Ammon's horn (tissue), 1 donor: Measurements from ENCODE around the gene INSYN2A.

Experiments used
- DNase-seq: peaks from one replicate; pipeline ENCODE4 v3.0.0-alpha.2; 2016; ENCODE audit warnings: low spot score

The INSYN2A gene

DNA sequence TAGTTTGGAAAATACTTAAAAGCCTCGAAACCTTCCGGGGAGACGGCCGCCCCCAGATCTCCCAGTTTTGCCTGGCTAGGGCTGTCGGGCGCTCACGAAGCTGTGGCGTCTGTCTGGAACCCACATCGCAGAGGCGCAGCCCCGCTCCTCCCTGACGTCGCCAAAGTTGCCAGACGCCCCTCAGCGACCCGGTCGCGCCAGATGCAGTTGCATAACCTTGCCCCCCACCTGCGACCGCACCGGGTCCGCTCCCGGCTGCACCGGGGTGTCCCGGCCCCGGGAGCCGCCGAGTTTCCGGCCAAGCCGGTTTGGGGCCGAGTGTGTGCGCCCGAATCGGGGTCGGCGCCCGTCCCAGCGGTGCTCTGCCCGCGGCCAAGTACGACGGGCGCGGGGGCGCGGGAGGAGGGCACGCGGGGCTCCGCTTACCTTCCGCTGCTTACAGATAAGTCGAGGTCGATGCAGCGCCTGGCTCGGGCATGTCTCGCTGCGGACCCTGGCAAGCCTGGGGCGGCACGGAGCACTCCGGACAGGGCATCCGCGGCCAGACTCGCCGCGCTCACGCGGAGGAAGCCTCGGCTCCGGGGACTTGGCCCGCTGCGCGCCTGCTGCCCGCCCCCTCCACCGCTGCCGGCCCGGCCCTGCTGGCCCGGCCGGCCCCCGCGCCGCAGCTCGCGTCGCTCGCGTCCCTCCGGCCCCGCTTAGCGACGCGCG lies 665 bp downstream of the INSYN2A start:
- no peak for DNase-seq

DNA sequence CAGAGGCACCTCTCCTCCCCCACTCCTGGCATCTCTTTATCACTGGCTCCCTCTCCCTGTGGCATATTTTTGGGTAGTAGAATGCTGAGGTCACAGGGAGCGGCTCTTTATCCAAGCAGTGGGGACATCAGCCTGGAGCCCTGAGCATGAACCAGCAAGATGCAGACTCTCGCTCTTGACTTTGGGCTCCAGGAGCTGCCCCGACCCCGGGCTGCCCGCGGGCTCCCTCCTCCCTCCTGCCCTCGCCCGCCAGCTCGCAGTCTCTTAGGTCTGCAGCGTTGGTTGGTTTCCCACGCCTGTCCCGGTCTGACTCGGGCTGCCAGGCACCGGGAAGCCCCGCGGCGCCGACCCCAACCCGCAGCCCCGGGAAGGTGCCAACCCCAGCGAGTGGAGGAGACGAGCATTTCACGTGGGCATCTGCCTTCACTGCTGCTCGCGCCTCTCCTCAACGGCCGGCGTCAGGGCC lies 1.3 kb downstream of the INSYN2A start:
- DNase-seq = no peak

DNA sequence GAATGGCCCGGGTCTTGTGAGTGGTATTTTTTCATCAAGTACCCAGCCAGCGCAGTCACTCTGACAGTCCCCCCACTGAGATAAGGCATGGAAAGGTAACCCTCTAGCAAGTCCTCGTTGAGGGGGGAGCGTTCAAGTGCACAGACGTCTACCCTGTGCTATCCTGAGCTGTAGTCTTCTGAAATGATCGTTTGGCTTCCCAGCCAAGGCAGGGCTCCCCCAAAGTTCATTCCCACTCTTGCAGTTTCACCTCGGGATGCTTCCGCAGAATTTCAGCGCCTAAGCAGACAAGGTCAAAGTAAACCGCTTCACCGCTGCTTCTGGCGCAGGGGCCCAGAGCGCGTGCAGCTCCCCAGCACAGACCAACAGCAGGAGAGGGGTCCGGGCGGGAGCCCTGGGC lies 1.8 kb downstream of the INSYN2A start:
- no peak for DNase-seq

DNA sequence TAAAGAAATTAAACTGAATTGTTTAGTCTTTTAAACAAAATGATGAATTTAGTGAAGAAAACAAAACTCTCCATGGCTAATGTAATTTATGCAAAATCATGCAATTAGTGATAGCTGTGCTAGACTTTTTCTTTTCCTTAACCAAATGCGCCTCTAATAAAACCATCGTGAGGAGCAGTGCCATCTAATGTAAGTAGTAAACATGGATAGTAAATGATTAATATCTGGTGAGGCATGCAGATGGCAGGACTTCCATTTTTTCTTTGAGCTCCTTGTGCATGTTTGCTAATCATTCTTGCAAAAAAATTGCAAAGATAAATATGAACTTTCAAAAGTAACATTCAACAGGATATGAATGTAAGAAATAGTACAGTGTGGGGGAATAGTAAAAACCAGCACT lies 2.3 kb downstream of the INSYN2A start:
- no peak for DNase-seq

DNA sequence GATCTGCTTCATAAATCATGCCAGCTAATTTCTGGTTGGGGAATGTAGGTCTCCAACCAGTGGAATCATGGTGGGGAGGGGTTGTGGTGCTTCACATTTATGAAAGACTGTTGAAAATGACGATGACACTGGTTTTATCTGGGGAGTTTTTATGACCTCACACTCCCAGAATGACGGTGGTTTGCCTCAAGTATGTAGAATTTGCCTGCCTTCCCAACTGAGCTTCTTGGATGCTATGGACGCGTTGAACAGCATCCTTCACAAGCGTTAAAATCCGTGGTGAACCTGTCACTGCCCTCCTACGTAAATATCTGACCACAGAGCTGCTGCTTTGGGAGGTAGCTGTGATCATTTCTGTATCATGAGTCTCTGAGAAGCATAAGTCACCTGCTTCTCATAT lies 3.3 kb downstream of the INSYN2A start:
- no peak for DNase-seq

DNA sequence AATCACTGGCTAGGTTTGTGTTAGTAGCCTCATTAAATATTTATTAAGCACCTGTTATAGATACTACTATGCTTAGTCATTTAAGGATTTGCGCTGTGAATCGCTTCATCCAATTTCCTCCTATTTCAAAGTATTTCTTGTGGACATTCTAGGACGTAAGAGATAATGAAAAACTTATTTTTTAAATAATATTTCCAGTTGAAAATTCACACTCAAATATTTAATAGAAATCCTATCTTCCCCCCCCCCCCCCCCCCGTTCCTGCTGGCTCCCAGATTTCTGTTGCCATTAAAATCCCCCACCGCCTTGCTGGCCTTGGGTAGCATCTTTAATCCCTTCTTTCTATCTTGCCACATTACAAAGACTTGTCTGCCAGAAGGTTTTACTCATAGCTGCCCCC lies 6.0 kb downstream of the INSYN2A start:
- no peak for DNase-seq

DNA sequence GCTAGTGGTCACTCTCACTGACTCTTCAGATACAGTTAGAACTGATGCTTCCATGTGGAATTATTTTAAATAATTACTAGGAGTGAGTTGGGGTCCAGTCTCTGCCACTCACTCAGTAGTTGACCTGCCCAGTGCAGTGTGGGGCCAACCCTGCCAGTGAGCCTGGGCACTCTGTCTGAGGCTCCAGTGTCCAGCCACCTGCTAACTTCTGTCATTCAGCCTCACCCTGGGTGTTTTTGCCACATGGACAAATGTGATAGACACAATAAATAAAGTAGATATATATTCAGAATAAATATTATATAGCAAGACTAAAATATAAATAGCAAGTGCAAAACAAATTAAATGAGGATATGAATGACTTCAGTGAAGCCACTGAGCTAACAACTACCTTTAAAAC lies 7.2 kb downstream of the INSYN2A start:
- DNase-seq = no peak

DNA sequence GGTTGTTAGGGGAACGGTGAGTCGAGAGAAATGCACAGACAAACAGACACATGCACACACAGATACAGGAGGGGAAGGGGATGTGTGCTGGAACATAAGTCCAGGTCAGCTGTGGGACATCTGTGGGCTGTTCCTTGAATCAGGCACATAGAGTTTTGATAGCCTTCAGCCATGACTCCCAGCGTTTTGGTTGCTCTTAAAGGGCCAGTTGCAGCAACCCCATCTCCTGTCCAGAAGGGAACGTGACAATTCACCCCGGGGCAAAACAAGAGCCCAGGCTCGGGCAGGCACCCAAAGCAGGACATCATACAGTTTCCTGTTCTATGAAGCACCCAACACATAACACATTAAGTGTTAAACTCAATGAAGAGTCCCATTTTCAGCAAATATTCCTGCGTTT lies 9.6 kb downstream of the INSYN2A start:
- DNase-seq = no peak

DNA sequence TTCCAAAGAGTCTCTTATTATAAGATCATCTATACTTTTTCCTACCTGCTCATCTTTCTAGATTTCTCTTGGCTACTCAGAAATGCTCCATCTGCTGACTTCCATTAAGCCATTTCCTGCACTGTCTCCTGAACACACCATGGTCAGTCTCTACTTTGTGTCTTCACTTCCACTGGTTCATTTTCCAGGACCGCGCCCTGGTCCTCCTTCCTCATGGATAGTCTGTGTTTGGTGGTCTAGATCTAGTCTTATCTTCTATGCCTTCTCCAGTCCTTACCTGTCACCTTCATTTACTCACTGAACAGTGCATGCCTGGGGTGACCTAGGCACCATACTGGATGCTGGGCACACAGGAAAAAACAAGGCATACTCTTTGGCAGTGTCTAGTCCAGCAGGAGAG lies 11.8 kb downstream of the INSYN2A start:
- DNase-seq = no peak

DNA sequence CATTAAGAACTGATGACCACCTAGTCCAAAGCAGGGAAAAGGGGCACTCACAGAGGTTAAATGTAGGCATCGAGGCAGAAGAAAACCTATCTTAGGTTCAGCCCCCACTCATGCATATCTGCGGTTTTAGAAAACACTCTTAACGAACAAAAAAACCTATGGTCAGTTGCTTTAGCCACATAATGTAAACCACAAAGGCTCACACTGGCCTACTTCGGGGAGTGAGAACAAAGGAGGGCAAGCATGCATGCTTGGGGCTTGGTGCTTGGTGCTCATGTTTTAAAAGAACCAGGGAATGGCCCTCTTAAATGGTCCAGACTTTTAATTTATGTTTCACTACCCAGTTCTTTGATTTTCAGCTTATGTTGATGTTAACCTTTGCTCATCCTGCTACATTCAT lies 14.2 kb downstream of the INSYN2A start:
- DNase-seq = no peak

DNA sequence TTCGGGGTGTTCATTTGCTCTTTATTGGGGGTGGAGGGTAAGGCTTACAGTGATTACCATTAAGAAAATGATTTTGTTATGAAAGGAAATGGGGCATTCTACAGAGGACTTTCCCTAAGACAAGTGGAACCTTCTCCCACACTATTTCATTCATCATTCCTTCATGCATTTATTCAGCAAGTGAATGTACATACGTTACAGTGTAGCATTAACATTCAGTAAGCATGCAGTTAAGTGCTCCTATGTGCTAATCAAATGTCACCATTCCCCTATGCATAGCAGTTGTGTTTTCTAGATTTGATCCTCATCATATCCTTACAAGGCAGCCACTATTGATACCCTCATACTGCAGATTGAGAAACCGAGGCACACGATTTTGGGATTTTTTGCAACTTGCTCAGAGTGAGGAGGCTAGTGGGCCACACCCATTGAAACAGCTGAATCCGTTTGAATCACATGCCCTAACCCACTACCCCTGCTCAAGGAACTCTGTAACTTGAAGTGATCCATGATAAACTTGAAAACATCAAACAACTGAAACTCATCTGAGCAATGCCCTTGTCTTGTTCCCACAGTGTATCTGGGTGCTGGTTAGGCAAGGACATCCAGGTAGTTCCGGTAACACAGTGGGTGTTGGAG lies 16.7 kb downstream of the INSYN2A start:
- DNase-seq = no peak

DNA sequence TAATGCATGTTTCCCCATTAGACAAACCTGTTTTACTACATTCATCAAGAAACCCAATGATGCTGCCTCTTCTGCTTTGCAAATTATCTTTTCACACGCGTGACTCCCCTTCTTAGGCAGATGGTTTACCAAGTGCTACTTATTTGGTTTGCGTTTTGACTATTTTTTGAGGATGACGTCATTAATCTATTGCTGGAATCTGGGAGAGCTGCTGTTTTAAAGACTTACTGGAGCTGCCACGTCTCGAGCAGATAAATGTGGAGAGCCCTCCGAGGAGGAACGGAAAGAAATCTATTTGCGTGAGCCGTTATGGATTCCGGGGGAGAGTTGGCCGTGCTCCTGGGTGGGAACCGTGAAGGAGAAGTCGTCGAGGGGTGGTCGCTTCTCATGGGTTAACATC lies 19.7 kb downstream of the INSYN2A start:
- DNase-seq = no peak

DNA sequence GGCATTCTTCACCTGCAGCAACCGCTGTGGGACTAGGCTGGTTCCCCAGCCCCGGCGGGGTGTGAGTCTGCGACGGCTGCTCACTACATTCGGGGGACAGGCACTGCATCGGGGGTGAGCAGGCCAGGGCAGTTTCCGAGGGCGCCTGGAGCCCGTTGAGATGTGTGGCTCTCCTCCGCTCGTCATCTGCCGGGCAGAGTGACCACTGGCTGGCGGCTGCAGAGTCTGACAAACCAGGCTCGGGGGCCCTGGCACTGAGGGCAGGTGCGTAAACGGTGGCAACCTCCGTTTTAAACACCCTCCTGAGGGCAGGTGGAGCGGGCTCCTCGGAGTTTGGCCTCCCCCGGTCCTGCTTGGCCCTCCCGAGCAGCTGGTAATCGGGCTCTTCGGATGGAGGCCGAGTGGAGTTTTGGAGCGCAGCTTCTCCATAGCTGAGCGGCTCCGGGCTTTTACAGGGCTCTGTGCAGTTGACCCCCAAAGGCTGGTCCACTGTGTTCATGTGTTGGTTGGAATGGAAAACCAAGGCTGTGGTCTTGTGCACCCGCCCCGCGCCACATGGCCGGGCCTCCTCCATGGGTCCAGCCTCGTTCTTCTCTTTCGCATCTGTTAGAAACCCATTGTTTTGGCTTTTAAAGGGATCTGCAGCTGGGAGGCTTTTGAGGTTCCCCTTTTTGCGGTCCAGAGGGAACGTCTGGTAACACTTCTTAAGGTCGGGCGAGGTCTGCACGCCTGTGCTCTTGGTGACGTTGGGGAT lies 20.9 kb downstream of the INSYN2A start:
- DNase-seq = no peak

DNA sequence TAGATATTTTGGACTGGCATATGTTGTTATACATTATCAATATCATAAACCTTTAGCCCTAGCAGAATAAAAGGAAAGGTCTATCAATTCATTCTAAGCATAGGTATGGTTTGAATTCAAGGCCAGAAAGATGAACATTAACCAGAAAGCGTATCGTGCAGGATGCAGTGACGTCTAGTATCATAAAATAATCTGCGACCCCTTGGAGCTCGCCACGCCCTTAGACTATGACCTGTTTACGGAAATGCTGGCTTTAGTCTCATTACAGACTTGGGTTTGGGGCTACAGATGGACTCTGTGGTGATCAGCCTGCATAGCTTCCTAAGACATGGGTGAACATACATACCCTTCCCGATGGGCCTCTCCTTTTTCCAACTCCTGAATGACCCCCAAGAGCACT lies 21.5 kb downstream of the INSYN2A start:
- no peak for DNase-seq

DNA sequence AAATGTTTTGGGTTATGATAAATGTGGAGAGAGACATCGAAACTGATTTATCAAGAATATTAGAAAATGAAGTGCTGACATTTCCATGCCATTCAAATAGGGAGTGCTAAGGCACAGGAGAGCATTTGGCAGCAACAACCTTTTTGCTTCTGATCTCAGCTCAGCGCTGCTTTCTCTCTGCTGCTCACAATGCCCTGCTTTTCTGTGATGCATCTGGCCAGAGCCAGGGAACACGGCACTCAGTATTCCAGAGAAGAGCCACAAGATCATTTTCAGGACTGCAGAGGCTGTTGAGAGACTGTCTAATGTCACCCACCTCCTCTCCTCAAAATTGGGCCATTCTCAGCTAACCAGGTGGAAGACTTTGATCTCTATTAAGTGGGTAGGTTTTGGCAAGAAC lies 28.1 kb downstream of the INSYN2A start:
- DNase-seq = peak; percentile 77

DNA sequence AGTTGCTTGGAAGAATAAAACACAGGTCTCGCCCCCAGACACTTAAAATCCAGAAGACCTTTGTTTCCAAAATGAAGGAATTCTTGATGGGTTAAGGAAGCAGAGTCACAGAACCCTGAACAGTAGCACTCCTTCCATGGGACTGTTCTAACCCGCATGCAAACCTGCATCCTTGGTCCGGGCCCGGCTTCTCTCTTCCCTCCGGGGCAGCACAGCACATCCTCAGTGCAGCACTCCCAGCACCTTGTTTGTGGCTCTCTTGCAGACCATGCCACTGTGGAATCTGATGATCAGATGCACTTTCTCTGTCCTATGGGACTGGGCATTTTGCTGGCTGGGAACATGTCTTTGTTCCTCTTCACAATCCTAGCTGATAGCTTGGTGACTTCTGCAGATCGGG lies 33.5 kb downstream of the INSYN2A start:
- DNase-seq = no peak

DNA sequence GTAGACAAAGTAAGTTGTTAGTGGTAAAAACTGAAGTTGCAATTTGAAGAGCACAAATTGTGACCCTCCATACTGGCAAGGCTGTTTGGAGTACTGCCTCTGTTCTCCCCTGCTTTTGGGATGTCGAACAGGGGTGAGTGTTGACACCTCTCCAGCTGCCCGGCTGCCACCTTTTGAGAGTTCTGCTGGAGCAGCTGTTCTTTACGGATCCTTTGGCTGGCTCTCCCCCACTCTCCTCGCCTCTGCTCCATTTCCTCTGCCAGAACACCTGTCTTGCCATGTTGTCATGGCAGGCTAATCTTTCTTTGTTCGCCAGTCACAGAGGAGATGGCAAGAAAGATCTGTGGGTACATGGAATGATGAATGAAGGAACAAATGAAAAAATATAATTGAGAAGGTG lies 34.9 kb downstream of the INSYN2A start:
- DNase-seq = no peak

DNA sequence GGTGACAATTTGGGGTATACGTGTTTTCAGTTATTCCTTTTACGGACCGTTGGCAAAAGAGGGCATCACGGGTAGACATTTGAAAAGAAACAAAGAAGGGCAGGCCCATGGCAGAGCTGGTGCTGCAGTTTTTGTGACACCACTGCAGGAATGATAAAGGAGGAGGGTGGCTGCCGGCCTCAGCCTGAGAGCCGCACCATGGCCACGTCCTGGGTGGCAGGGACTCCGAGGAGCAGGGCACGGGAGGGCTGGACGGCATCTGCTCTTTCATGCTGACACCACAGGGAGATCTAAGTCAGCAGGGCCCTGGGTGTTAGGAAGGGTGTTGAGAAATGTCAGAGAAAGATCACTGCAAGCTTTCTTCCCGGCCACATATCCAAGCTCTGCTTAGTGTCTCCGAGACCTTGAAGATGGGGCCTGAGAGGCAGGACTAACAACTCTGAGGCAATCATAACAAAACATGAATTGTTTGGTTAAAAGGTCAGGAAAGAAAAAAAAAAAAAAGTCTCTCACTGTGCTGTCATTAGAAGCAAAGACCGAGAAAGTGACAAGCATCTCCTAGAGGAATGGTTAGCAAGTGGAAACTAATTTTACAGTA lies 36.6 kb downstream of the INSYN2A start:
- DNase-seq = no peak

DNA sequence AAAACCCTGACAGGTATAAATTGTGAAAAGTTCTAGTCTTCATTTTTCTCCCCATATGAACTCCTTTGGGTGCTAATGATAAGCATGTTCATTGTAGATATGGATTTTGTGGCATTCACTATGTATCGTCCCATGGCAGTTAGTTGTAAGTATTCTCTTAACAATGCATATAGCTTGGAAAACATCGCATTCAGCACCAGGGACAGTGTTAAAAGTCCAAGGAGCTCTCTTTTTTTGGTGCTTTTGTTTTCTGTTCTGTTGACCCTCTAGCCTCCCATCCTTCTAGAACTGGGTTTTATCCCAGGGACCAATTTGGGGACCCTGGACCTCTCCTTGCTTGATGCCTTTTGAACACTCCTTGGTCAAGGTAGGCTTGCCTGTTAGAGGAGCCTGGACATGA lies 37.7 kb downstream of the INSYN2A start:
- no peak for DNase-seq

DNA sequence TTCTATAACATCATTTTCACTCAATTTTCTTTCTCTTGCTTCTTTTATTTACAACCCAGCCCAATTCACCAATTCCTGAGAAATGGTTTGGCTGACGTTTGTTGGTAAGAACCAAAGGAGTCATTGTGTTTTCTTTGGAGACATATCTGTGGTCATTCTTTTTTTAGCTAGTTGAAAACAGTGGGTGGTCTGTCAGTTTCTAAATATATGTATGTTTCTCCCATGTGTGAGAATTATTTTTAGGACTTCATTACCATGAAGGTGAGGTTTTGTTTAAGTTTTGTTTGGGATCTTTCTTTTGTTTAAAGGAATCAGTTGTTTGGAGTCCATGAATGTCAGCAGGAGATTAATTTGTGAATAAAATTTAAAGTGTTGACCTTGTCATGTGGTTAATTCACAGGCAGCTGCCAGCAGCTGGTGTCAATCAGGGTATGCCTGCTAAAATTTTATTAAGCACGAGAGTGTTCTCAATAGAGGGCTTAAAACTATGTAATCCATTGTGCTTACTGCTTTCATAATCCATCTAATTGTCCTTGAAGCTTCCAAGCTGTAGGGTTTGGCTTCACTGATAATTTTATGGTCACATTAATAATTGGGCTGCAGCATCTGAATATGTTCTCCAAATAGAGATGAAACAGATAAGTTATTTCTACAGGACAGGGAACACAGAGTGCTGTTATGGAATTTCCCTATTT lies 38.7 kb downstream of the INSYN2A start:
- no peak for DNase-seq

DNA sequence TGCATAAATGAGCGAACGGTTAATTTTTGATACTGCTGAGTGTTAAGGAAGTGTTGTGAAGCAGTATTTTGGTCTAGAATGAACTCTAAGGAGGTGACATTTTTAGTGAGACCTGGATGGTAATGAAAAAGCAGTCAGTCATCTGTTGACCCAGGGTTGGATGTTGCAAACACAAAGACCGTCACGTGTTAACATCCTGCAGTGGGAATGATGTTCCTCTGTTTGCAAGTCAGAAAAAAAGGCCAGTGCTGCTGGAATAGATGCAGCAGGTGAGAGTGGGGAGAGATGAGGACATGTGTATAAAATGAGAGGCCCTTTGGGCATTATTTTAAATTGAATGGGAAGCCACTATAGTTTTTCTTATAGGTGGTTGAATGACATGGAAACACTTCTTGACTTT lies 39.3 kb downstream of the INSYN2A start:
- no peak for DNase-seq
